Ovary (tissue), 9 donors: ENCODE data around the gene EEIG1. TPM values are rescaled to one million over a fixed set of nuclear protein-coding genes. Genes with fewer than 3 reads are reported as not detected.

Experiments
- DNase-seq, 5 donors: peaks; one replicate each; pipeline ENCODE4 v3.0.0-alpha.2; 2019 to 2020
- H3K27ac ChIP-seq, 2 donors: fragments of 200-600 bp; one replicate each; pipeline versions ENCODE4 v1.5.1 to v1.8.0; 2019 to 2022
- H3K27me3 ChIP-seq: fragments of 200-600 bp; one replicate; pipeline ENCODE4 v1.8.0; 2022
- H3K36me3 ChIP-seq: fragments of 200-600 bp; sonication (generic); one replicate; pipeline ENCODE4 v1.5.1; 2019
- H3K4me1 ChIP-seq: one replicate; pipeline ENCODE4 v1.8.1; 2013; ENCODE audit warnings: mild to moderate bottlenecking, moderate library complexity; ENCODE audit not compliant: insufficient read depth
- H3K4me3 ChIP-seq: fragments of 200-600 bp; sonication (generic); one replicate; pipeline ENCODE4 v1.5.1; 2017
- H3K9me3 ChIP-seq, 2 donors: fragments of 200-600 bp in 1 of 2; sonication (generic) in 1 of 2; one replicate each; pipeline versions ENCODE4 v1.5.1 to v1.8.1; 2013 to 2019; ENCODE audit warnings: mild to moderate bottlenecking in 1 of 2, moderate library complexity in 1 of 2
- EP300 ChIP-seq: sonication (generic); formaldehyde crosslinking; IDR thresholded peaks from one replicate; pipeline ENCODE4 v1.6.1; 2017; ENCODE audit warnings: antibody characterized with exemption
- POLR2A ChIP-seq: fragments of 450-650 bp; IDR thresholded peaks from one replicate; pipeline ENCODE4 v1.6.1; 2017; ENCODE audit warnings: antibody characterized with exemption, mild to moderate bottlenecking, moderate library complexity
- WGBS, 3 donors: extraction: QIAGEN DNeasy Blood & Tissue Kit in 1 of 3; methylation state at CpG; one replicate each; pipeline versions ENCODE4 v1.1.5 to v1.1.7; 2013 to 2017; 5-methylcytosine and 5-hydroxymethylcytosine counted together
- intact Hi-C, 4 donors: fragments of 100-400 bp; cut with DNase I; formaldehyde crosslinking; loops; one replicate each; pipeline versions ENCODE4 v1.11.0 to v1.15.1; 2022 to 2023
- polyA plus RNA-seq, 2 donors: library from polyadenylated mRNA; stranded (reverse); fragments of 200-250 nt in 1 of 2; fragments of 350-450 nt in 1 of 2; fragmentation: Illumina TruSeq in 1 of 2; extraction: RNeasy Lipid Tissue Mini Kit (QIAGEN cat#74804) in 1 of 2; gene quantifications; one replicate each; pipeline ENCODE4 v1.2.3, GENCODE V29; 2013 to 2014
- total RNA-seq, 7 donors: library from RNA; depleted of rRNA in 2 of 7; stranded (reverse); fragments of >200 nt in 2 of 7; fragmentation: NEBNext Ultra II Directional in 3 of 7; extraction: Animal tissue kit (Norgen Biotek cat#: 25700) in 3 of 7; gene quantifications; one replicate each; pipeline versions ENCODE4 v1.1.0 to v1.2.4, GENCODE V29; 2016 to 2023
- TF ChIP-seq, protein P1 (sequence below), 3 donors: fragments of 450-650 bp in 2 of 3; fragments of 200-600 bp in 1 of 3; IDR thresholded peaks; one replicate each; pipeline versions ENCODE4 v1.5.1 to v1.8.0; 2016 to 2022; ENCODE audit warnings: antibody characterized with exemption in 3 of 3, mild to moderate bottlenecking in 1 of 3
- donor health status: DM: no; HTN: no; CAD: no; lungs with moderate emphysema.
- donor health status: DM: no; HTN: no; CAD: no.
- donor health status: Bipolar disorder and iron deficiency.
- donor health status: DM: yes; HTN: yes; CAD: no.
- donor health status: DM: no; HTN: no; CAD: no.
- donor health status: DM: yes; HTN: yes; CAD: no.

The EEIG1 gene
- total and polyA plus RNA-seq, 9 donors = 8.6 to 104 (median 75.5) TPM

- H3K27ac ChIP-seq = peak overlapping the region in 1 of 2 donors; percentile 82
- 72 to 81% (median 78%) methylated on average over 8 of the region's 8 CpGs for WGBS, 3 donors
- no peaks in the 10 kb centered on the region for H3K27me3 ChIP-seq
- peak in 2 of 5 donors; percentile 37 for DNase-seq
- no peaks in the 10 kb centered on the region for H3K36me3 ChIP-seq
- H3K4me3 ChIP-seq = no peak overlapping the region
- no peaks in the 10 kb centered on the region for H3K9me3 ChIP-seq
- TF ChIP-seq EP300 (no peak), POLR2A (no peak)
- TF ChIP-seq, protein P1, sequence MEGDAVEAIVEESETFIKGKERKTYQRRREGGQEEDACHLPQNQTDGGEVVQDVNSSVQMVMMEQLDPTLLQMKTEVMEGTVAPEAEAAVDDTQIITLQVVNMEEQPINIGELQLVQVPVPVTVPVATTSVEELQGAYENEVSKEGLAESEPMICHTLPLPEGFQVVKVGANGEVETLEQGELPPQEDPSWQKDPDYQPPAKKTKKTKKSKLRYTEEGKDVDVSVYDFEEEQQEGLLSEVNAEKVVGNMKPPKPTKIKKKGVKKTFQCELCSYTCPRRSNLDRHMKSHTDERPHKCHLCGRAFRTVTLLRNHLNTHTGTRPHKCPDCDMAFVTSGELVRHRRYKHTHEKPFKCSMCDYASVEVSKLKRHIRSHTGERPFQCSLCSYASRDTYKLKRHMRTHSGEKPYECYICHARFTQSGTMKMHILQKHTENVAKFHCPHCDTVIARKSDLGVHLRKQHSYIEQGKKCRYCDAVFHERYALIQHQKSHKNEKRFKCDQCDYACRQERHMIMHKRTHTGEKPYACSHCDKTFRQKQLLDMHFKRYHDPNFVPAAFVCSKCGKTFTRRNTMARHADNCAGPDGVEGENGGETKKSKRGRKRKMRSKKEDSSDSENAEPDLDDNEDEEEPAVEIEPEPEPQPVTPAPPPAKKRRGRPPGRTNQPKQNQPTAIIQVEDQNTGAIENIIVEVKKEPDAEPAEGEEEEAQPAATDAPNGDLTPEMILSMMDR (IDR thresholded peaks at IDR 0.05) = no peak
- intact Hi-C loops = no loop called here
- H3K4me1 ChIP-seq = peaks cover 70% of the 10 kb centered on the region
Measured at GRCh38 chr9:127966416-127967150, 14.2 kb downstream of the EEIG1 start.

GRCh38 chr9:127965953-127966352 is 14.8 kb downstream of the EEIG1 start:
- intact Hi-C loops = no loop called here
- H3K4me1 ChIP-seq = peaks cover 70% of the 10 kb centered on the region
- 23 to 35% (median 23%) methylated on average over 5 to 6 of the region's 6 CpGs for WGBS, 3 donors
- H3K4me3 ChIP-seq = no peak overlapping the region
- H3K27ac ChIP-seq = peak overlapping the region; percentile 65 to 82
- no peak for DNase-seq
- TF ChIP-seq, protein P1 (IDR thresholded peaks at IDR 0.05) = no peak
- TF ChIP-seq EP300 (no peak), POLR2A (no peak)
- no peaks in the 10 kb centered on the region for H3K36me3 ChIP-seq
- H3K9me3 ChIP-seq = no peaks in the 10 kb centered on the region
- H3K27me3 ChIP-seq = no peaks in the 10 kb centered on the region

- Histone ChIP-seq H3K4me3 (no peak overlapping the region), H3K27ac (peak overlapping the region; percentile 48 to 82), H3K4me1 (peaks cover 61% of the 10 kb centered on the region), H3K36me3 (no peaks in the 10 kb centered on the region), H3K27me3 (no peaks in the 10 kb centered on the region), H3K9me3 (no peaks in the 10 kb centered on the region)
- intact Hi-C loops = no loop called here
- DNase-seq = peak; percentile 81 to 92 (median 87)
- TF ChIP-seq, protein P1 (IDR thresholded peaks at IDR 0.05) = no peak
- TF ChIP-seq POLR2A (no peak), EP300 (no peak)
- 17 to 25% (median 21%) methylated on average over 18 to 19 of the region's 19 CpGs for WGBS, 3 donors
Measured at GRCh38 chr9:127963359-127964064, 17.3 kb downstream of the EEIG1 start.

DNA sequence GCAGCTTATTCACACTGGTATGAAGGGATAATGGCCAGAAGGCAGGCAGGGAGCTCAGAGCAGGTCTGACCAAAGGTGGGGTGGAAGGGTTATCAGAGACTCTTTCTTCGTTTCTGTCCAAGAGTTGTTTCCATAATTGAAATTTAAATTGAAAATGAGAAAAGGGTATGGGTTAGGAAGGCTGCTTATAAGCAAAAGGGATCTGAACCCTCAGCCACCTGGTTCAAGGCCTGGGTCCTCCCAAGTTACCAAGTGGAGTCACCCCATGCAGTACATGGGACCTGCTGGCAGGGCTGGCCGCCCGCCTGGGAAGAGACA is 17.8 kb downstream of the EEIG1 start:
- TF ChIP-seq, protein P1 (IDR thresholded peaks at IDR 0.05) = no peak
- TF ChIP-seq POLR2A (no peak), EP300 (no peak)
- intact Hi-C loops = no loop called here
- no peak for DNase-seq
- peaks cover 57% of the 10 kb centered on the region for H3K4me1 ChIP-seq
- H3K36me3 ChIP-seq = no peaks in the 10 kb centered on the region
- no peaks in the 10 kb centered on the region for H3K27me3 ChIP-seq
- H3K27ac ChIP-seq = peak overlapping the region; percentile 48 to 82
- H3K9me3 ChIP-seq = no peaks in the 10 kb centered on the region
- 26 to 34% (median 33%) methylated on average over 3 of the region's 3 CpGs for WGBS, 3 donors
- no peak overlapping the region for H3K4me3 ChIP-seq
